HepG2 (cell line): Measurements from ENCODE around the gene EPN3. TPM values are rescaled to one million over a fixed set of nuclear protein-coding genes. Genes with fewer than 3 reads are reported as not detected.
A peak's percentile ranks its signal among the peaks of the same experiment; 100 is the strongest.

Experiments
- CHCHD3 ChIP-seq: sonication (generic); formaldehyde crosslinking; IDR thresholded peaks from 2 replicates; pipeline ENCODE4 v1.8.0; 2022; ENCODE audit warnings: mild to moderate bottlenecking, missing genetic modification reagents, moderate library complexity
- CTCF ChIP-seq: sonication (generic); formaldehyde crosslinking; IDR thresholded peaks from 2 replicates; pipeline ENCODE4 v1.5.0; 2020; ENCODE audit warnings: mild to moderate bottlenecking, missing genetic modification reagents, moderate library complexity
- GABPA ChIP-seq, 2 experiments: IDR thresholded peaks; 2 replicates each; pipeline ENCODE4 v1.6.1; 2011 to 2016; ENCODE audit warnings: low read depth in 2 of 2, low read length in 1 of 2, missing biosample characterization in 1 of 2, missing genetic modification characterization in 1 of 2
- HOXA3 ChIP-seq: sonication (generic); formaldehyde crosslinking; IDR thresholded peaks from 2 replicates; pipeline ENCODE4 v1.5.0; 2020; ENCODE audit warnings: missing genetic modification reagents
- HOXA5 ChIP-seq: sonication (generic); formaldehyde crosslinking; IDR thresholded peaks from 2 replicates; pipeline ENCODE4 v1.4.0; 2020; ENCODE audit warnings: missing genetic modification reagents
- JUNB ChIP-seq: sonication (generic); formaldehyde crosslinking; IDR thresholded peaks from 2 replicates; pipeline ENCODE4 v1.8.0; 2022; ENCODE audit warnings: missing genetic modification reagents, mild to moderate bottlenecking, borderline replicate concordance
- KLF12 ChIP-seq: sonication (generic); formaldehyde crosslinking; IDR thresholded peaks from 2 replicates; pipeline ENCODE4 v1.4.0; 2020; ENCODE audit warnings: missing genetic modification reagents, borderline replicate concordance
- KLF9 ChIP-seq: IDR thresholded peaks from 2 replicates; pipeline ENCODE4 v1.6.1; 2016; ENCODE audit warnings: low read depth
- MBD4 ChIP-seq: IDR thresholded peaks from 2 replicates; pipeline ENCODE4 v1.6.1; 2012; ENCODE audit warnings: low read length, inconsistent platforms, borderline replicate concordance
- MIXL1 ChIP-seq: IDR thresholded peaks from 2 replicates; pipeline ENCODE4 v1.6.1; 2016
- NFYB ChIP-seq: sonication (generic); formaldehyde crosslinking; IDR thresholded peaks from 2 replicates; pipeline ENCODE4 v1.4.0; 2020; ENCODE audit warnings: missing genetic modification reagents
- TBL1XR1 ChIP-seq: fragments of 150-350 bp; IDR thresholded peaks from 2 replicates; pipeline ENCODE4 v1.6.1; 2014; ENCODE audit warnings: borderline replicate concordance, low read length; ENCODE audit not compliant: partially characterized antibody
- U2AF1 ChIP-seq: fragments of 200-400 bp; formaldehyde crosslinking; optimal IDR thresholded peaks from 2 replicates; pipeline ENCODE3; 2017; ENCODE audit warnings: mild to moderate bottlenecking, low read depth, low read length
- XBP1 ChIP-seq: sonication (generic); formaldehyde crosslinking; IDR thresholded peaks from 2 replicates; pipeline ENCODE4 v1.5.0; 2020; ENCODE audit warnings: missing genetic modification reagents
- ZBTB1 ChIP-seq: sonication (generic); formaldehyde crosslinking; IDR thresholded peaks from 2 replicates; pipeline ENCODE4 v1.4.0; 2020; ENCODE audit warnings: missing genetic modification reagents, borderline replicate concordance
- ZFYVE20 ChIP-seq: sonication (generic); formaldehyde crosslinking; IDR thresholded peaks from 2 replicates; pipeline ENCODE4 v1.8.0; 2023; ENCODE audit warnings: low read depth, mild to moderate bottlenecking, moderate library complexity, missing genetic modification reagents, borderline replicate concordance
- ZNF20 ChIP-seq: sonication (generic); formaldehyde crosslinking; IDR thresholded peaks from 2 replicates; pipeline ENCODE4 v1.4.0; 2020; ENCODE audit warnings: mild to moderate bottlenecking, moderate library complexity, missing genetic modification reagents
- ZNF234 ChIP-seq: sonication (generic); formaldehyde crosslinking; conservative IDR thresholded peaks from 2 replicates; pipeline ENCODE4 v1.5.1; 2020; ENCODE audit warnings: mild to moderate bottlenecking, missing genetic modification reagents
- ZNF34 ChIP-seq: sonication (generic); formaldehyde crosslinking; IDR thresholded peaks from 2 replicates; pipeline ENCODE4 v1.4.0; 2020; ENCODE audit warnings: mild to moderate bottlenecking, missing genetic modification reagents, borderline replicate concordance
- ZNF446 ChIP-seq: sonication (generic); formaldehyde crosslinking; IDR thresholded peaks from 2 replicates; pipeline ENCODE4 v1.5.0; 2020; ENCODE audit warnings: mild to moderate bottlenecking, missing genetic modification reagents
- ZNF572 ChIP-seq: sonication (generic); formaldehyde crosslinking; IDR thresholded peaks from 2 replicates; pipeline ENCODE4 v1.5.1; 2020; ENCODE audit warnings: mild to moderate bottlenecking, missing genetic modification reagents
- ZNF737 ChIP-seq: sonication (generic); formaldehyde crosslinking; IDR thresholded peaks from 2 replicates; pipeline ENCODE4 v1.5.0; 2020; ENCODE audit warnings: missing genetic modification reagents, mild to moderate bottlenecking, borderline replicate concordance
- ZNF792 ChIP-seq: IDR thresholded peaks from 2 replicates; pipeline ENCODE4 v1.6.1; 2016
- polyA plus RNA-seq, 8 experiments: library from polyadenylated mRNA; depleted of rRNA in 3 of 8; stranded (reverse) in 7 of 8; unstranded in 1 of 8; fragments of >200 nt; fragmentation: Illumina TruSeq in 4 of 8; extraction: Trizol in 4 of 8; gene quantifications; 2 replicates each; pipeline versions ENCODE4 v1.2.1 to v1.2.3, GENCODE V29; 2011 to 2016; ENCODE audit warnings: low read depth in 4 of 8, missing spikeins in 1 of 8, mixed read lengths in 1 of 8; ENCODE audit not compliant: insufficient read depth in 1 of 8
- total RNA-seq, 5 experiments: library from RNA; depleted of rRNA; stranded (reverse); fragments of >200 nt; fragmentation: Illumina TruSeq; extraction: Trizol; gene quantifications; 2 replicates each; pipeline ENCODE4 v1.2.3, GENCODE V29; 2016; ENCODE audit warnings: low read depth in 1 of 5
- TF ChIP-seq, protein P1 (sequence below): sonication (generic); formaldehyde crosslinking; IDR thresholded peaks from 2 replicates; pipeline ENCODE4 v1.5.0; 2020; ENCODE audit warnings: missing genetic modification reagents, mild to moderate bottlenecking, borderline replicate concordance
- TF ChIP-seq, protein P2 (sequence below): sonication (generic); formaldehyde crosslinking; IDR thresholded peaks from 2 replicates; pipeline ENCODE4 v1.4.0; 2020; ENCODE audit warnings: mild to moderate bottlenecking, missing genetic modification reagents

Gene EPN3
- total and polyA plus RNA-seq, 2 of the 13 experiments (the other 11 are each of a cell fraction or from before 2014, with no cell fraction given): 0.11 to 0.95 TPM

GRCh38 chr17:50541716-50542688, 9.5 kb downstream of the EPN3 start (continued):
- TF ChIP-seq TBL1XR1 (peak; percentile 15), HOXA3 (peak; percentile 76), ZBTB1 (CRISPR knock-in tag) (no peak), XBP1 (no peak), ZNF446 (CRISPR knock-in tag) (peak; percentile 73; the same call in 1 of the 2 replicates), ZFYVE20 (CRISPR knock-in tag) (no peak), NFYB (no peak), ZNF20 (CRISPR knock-in tag) (no peak), CTCF (CRISPR knock-in tag) (peak; percentile 54; the same call in 1 of the 2 replicates), GABPA (IDR thresholded peaks at IDR 0.05; ENCODE audit: low read depth, low read length) (no peak), GABPA (CRISPR knock-in tag; IDR thresholded peaks at IDR 0.05; ENCODE audit: low read depth) (no peak), ZNF234 (CRISPR knock-in tag) (0 out of 2 replicates have a peak, but pooled peaks have one; percentile 27), ZNF737 (CRISPR knock-in tag) (no peak), HOXA5 (CRISPR knock-in tag) (peak; percentile 91), ZNF34 (CRISPR knock-in tag) (no peak; the same call in 1 of the 2 replicates), MIXL1 (no peak), CHCHD3 (CRISPR knock-in tag) (peak; percentile 96), KLF12 (CRISPR knock-in tag) (peak; percentile 95), KLF9 (CRISPR knock-in tag) (0 out of 2 replicates have a peak, but pooled peaks have one; percentile 62), U2AF1 (no peak), ZNF572 (CRISPR knock-in tag) (no peak), JUNB (peak; percentile 28; the same call in 1 of the 2 replicates), MBD4 (no peak), ZNF792 (peak; percentile 58)
- TF ChIP-seq, protein P1, sequence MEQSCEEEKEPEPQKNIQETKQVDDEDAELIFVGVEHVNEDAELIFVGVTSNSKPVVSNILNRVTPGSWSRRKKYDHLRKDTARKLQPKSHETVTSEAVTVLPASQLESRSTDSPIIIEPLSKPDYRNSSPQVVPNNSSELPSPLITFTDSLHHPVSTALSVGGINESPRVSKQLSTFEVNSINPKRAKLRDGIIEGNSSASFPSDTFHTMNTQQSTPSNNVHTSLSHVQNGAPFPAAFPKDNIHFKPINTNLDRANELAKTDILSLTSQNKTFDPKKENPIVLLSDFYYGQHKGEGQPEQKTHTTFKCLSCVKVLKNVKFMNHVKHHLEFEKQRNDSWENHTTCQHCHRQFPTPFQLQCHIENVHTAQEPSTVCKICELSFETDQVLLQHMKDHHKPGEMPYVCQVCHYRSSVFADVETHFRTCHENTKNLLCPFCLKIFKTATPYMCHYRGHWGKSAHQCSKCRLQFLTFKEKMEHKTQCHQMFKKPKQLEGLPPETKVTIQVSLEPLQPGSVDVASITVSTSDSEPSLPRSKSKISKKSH (CRISPR knock-in tag): 0 out of 2 replicates have a peak, but pooled peaks have one; percentile 16
- TF ChIP-seq, protein P2, sequence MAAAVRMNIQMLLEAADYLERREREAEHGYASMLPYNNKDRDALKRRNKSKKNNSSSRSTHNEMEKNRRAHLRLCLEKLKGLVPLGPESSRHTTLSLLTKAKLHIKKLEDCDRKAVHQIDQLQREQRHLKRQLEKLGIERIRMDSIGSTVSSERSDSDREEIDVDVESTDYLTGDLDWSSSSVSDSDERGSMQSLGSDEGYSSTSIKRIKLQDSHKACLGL (CRISPR knock-in tag): peak; percentile 69; the same call in 1 of the 2 replicates
